NCI-H1105 (cell line): ENCODE measurements around the gene IFNGR2.
"Not testable (repeated sequence)": the region's sequence is repeated elsewhere in the genome, so short reads cannot be mapped to it uniquely, and the experiment has no call there.

Experiments used
- DNase-seq: peaks from one replicate; lab custom pipeline; 2025; lab: John Stamatoyannopoulos, UW

Gene IFNGR2

DNA sequence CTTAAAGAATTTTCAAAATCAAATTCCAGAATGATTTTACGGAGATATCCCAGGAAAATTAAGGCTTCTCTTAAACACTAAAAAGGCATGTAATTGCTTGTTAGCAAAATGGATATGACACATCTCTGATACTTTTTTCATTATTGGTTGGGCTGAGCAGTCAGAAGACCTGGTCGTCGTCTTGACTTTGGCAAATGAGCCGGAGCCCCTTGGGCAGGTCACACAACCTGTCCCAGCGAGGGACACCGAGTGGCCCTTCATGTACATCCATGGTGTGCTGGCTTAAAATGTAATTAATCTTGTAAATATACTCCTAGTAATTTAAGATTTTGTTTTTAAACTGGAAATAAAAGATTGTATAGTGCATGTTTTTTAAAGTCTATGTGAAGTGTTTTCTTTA lies 33.9 kb downstream of the IFNGR2 start:
- DNase-seq: no peak

DNA sequence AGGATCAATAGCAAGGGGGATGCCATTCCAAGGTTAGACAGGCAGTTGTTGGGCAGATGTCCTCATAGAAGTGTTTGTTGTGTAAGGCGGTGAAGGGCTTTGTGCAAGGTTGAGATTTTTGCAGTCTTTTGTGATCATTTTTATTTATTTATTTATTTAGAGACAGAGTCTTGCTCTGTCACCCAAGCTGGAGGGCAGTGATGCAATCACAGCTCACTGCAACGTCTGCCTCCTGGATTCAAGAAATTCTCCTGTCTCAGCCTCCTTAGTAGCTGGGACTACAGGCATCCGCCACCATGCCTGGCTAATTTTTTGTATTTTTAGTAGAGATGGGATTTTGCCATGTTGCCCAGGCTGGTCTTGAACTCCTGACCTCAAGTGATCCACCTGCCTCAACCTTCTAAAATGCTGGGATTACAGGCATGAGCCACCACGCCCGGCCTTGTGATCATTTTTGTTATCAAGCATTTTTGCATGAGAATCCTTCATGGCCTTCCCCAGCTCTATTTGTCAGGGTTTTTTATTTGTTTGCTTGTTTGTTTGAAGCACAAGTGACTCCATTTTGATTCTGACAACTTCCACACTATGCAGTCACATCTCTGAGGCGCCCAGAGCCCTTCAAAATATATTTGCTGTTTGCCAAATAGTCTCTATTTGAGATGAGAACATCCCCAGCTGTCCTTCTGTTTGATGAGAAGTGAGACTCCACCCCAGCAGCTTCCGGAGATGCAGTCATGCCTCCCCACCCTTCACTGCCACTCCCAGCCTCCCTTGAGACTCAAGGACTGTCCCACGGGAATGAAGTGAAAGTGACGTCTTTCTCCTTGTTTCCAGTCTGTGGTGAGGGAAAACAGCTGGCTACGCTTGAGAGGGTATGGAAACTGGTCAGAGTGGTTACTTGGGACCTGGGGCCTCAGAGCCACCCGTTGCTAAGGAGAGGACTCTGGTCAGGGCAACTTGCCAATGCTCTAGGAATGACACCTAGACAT lies 38.6 kb downstream of the IFNGR2 start:
- DNase-seq: peak; percentile 39

DNA sequence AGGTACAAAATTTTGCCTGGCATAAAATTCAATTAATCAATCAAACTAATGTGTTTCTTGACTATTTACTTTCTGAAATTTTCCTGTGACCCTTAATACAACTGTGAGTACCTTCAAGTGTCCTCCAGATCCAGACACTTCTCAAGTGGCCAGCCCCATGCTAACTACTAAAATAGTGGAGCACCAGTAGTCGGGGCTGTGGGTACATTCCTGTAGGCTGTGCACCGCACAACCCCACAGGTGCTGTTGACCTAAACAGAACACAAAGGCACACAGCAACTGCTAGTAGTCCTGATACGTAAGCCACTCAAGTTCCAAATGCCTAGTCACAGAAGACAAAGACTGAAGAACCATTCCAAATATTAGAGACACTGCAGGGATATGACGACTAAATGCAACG lies 40.0 kb downstream of the IFNGR2 start:
- DNase-seq: no peak

DNA sequence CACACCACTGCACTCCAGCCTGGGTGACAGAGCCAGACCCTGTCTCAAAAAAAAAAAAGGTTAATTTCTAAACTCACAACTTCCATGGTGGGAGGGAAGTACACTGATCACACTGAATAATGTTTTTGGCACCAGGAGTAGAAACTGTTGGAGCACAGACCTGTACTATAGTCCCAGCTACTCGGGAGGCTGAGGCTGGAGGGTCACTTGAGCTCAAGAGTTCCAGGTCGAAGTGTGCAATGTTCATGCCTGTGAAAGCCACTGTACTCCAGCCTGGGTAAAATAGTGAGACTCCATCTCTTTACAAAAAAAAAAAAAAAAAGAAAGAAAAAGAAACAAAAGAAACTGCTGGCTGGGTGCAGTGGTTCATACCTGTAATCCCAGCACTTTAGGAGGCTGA lies 41.3 kb downstream of the IFNGR2 start:
- no peak for DNase-seq

DNA sequence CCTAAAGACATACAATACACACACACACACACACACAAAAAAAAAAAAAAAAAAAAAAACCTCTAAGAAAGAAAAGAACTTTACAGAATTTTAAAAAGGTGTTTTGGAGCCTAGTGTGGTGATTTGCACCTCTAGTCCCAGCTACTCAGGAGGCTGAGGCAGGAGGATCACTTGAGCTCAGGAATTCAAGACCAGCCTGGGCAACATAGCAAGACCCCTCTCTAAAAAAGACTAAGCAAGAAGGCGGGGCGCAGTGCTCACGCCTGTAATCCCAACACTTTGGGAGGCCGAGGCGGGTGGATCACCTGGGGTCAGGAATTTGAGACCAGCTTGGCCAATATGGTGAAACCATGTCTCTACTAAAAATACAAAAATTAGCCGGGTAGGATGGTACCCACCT lies 43.4 kb downstream of the IFNGR2 start:
- DNase-seq: not testable (repeated sequence)

DNA sequence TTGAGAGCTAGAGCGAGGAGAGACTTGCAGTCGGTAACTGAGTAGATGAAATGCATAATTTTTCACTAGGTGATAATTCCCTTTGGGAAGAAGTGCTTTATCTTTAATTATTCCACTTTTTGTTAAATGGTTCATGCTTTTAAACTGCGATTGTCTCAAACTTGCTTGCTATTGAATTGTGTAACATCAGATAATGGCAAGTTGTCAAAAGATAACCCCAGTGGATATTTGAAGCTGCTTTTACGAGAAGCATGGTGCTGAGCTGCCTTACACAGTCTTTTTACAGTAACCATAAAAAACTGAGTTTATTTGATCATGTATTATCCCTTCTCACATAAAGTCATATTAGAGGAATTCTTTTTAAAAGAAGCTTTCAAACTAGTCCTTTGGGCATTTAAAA lies 46.4 kb downstream of the IFNGR2 start:
- no peak for DNase-seq

DNA sequence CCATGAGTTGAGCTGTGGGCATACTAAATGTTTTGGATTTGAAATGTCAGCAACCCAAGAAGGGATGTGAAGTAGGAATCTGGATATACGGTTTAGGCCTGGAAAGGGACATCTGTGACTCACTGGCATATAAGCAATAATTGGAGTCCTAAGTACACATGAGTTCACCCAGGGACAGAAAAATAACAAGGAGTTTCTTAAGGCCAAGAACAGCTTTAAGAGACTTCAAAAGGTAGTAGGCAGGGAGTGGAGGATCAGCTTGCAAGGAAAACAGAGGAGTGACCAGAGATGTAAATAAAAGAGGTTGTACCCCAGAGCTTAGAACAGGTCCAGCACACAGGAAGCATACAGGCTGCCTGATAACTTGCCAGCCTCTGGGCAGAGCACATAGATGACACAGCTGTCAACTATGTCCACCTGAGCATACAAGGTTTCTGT lies 48.4 kb downstream of the IFNGR2 start:
- no peak for DNase-seq

DNA sequence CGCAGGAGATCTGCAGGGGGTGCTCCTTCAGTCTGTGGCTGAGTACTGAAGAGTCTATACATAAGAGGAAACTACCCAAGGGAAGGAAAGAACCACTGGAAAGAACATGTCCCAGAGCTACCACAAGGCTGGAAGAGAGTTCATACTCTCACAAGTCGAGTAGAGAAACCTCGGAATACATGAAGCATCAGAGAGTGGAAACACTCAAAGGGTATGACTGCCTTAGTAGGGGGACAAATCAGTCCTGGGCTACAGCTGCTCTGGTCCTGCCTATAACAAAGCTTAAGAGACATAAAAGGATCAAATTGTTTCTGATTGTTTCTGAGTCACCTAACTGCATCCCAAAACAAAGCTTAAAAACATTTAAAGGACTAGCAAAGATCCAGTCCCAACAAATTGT lies 49.1 kb downstream of the IFNGR2 start:
- no peak for DNase-seq

DNA sequence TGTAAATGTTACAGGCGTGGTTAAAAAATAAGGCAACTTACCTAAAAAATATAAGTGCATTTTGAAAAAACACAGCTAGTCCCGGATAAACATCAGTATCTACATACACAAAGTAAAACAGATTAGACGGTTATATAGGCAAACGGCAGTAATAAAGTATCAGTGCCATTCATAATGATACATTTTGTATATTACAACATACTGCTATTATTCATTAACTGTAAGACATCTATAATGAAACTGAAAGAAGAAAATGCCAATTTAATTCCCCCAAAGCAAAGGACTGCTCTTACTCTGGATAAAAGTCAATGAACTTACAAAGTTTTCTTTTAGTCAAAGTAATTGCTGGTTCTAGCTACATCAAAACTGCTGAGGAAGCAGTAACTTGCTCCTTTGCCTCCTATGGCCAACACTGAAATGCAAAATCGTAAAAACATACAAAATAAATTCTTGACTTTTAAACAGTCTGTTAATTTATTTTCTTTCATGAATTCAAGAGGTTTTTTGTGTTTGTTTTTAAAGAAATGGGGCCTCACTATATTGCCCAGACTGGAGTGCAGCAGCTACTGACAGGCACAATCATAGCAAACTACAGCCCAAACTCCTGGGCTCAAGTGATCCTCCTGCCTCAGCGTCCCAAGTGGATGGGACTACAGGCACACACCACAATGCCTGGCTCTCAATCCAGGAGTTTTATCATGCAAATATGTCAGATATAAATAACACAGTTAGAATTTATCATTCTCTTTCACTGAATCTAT lies 52.7 kb downstream of the IFNGR2 start:
- no peak for DNase-seq

DNA sequence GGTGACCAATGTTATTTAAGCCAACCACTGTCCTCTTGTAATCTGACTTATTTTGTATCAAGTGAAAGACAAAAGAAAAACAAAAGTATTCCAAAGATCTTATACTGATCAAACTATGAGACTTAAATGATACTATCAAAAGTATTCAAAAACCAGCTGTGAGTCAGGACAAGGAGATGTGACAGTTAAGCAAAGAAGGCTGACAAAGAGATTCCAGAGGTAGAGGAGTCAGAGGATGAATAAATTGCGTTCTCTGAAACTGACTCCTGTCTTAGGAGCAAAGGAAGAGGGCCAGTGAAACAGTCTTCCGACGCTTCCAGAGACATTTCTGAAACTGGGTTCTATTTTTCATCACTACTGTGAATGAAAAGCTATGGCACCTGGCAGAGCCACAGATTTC lies 55.6 kb downstream of the IFNGR2 start:
- DNase-seq: no peak

DNA sequence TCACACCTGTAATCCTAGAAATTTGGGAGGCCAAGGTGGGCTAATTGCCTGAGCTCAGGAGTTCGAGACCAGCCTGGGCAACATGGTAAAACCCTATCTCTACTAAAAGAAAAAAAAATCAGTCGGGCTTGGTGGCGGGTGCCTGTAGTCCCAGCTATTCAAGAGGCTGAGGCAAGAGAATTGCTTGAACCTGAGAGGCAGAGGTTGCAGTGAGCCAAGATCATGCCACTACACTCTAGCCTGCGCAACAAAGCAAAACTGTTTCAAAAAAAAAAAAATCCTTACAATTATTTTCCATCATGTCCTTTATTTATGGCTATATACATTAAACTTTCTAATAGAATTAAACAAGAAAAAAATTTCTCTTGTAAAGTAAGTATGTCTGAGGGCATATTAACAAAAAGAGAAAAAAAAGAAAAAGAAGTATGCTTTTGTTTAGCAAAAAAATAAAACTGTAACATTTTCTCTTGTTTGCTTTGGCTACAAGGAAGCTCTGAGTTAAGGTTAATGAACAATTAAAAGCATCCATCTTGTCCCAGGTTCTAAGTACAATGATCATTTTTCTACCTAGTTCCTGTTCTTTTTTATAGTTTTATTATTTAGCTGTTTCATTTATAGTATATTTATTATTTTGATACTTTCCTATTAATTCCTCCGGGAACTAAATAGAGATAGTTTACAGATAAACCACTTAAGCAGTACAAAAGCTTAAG lies 58.5 kb downstream of the IFNGR2 start:
- no peak for DNase-seq

DNA sequence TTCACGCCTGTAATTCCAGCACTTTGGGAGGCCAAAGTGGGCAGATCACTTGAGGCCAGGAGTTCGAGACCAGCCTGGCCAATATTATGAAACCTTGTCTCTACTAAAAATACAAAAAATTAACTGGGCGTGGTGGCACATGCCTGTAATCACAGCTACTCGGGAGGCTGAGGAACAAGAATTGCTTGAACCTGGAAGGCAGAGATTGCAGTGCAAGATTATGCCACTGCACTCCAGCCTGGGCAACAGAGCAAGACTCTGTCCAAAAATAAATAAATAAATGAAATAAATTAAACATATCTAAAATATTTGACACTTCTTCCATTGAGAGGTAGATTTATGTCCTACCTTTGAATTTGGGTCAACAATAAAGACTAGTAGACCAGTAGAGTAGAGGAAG lies 66.0 kb downstream of the IFNGR2 start:
- DNase-seq: not testable (repeated sequence)

DNA sequence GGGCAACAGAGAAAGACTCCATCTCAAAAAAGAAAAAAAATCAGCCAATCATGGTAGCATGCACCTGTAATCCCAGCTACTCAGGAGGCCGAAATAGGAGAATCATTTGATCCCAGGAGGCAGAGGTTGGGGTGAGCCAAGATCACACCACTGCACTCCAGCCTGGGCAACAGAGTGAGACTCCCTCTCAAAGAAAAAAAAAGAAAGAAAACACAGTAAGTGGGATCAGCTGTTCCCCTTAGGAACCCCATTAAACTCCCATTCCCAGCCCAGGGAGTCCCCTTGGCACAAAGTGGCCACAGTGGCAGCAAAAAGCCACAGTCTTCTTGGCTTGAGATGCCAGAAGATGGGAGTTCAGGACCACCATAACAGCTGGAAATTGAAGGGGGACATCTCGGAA lies 67.5 kb downstream of the IFNGR2 start:
- DNase-seq: no peak

DNA sequence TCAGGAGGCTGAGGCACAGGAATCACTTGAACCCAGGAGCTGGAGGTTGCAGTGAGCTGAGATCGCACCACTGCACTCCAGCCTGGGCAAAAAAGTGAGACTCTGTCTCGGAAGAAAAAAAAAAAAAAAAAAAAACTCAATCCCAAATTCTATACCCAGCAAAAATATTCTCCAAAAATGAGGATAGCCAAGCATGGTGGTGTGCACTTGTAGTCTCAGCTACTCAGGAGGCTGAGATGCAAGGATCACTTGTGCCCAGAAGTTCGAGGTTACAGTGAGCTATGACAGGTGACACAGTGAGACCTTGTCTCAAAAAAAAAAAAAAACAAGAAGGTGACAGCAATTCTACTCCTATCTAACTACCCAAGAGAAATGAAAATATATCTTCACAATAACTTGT lies 70.1 kb downstream of the IFNGR2 start:
- DNase-seq: no peak

DNA sequence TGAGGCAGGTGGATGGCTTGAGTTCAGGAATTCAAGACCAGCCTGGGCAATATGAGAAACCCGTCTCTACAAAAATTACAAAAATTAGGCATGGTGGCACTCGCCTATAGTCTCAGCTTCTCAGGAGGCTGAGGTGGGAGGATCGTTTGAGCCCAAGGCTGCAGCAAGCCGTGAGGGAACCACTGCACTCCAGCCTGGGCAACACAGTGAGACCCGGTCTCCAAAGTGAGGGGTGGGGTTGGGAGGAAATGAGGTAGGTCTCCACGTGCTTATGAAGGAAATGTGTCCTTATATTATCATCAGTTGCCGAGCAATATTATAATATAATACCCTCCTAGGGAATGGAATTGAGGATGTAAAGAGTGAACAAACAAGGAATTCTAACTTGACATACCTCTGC lies 73.9 kb downstream of the IFNGR2 start:
- DNase-seq: no peak

DNA sequence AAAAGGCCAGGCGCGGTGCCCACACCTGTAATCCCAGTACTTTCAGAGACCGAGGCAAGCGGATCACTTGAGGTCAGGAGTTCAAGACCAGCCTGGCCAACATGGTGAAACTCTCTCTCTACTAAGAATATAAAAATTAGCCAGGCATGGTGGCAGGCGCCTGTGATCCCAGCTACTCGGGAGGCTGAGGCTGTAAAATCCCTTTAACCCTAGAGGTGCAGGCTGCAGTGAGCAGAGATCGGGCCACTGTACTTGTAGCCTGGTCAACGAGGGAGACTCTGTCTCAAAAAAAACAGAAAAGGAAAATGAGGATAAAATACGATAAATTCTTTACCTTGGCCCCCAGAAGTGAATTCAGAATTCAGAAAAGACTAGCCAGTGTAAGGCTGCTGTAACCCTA lies 75.0 kb downstream of the IFNGR2 start:
- no peak for DNase-seq

DNA sequence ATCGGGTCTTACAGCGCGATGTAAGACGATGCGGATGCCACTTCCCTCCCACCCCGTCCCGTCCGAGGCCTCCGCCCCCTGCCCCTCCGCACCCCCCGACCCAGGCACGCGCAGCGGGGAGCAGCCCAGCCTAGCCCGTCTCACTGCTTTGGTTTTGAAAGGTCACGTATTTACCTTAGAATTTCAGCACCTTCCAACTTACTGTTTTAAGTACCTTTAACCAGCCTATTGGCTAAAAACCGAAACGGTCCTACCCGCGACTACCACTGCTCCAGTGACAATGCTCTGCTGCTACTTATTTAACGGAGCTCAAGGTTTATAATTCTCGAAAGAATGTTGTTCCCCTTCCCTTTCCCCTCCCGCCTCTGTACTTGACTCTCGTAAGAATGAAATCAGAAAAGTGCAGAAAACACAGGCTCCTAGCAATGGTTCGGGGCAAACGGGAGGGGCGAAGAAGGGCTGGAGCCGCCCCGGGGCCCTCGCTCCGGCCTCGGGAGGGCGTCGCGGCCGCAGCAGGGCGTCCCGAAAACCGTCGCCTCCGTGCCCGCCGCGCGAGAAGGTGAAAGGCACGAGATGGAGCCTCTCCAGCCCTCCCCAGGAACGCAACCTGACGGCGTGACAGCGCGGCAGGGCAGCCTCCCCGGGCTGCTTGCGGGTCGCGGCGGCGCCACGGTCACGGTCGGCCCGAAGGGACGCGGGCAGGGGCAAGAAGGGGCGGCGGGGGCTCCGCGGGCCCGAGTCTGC lies 75.9 kb downstream of the IFNGR2 start:
- no peak for DNase-seq

DNA sequence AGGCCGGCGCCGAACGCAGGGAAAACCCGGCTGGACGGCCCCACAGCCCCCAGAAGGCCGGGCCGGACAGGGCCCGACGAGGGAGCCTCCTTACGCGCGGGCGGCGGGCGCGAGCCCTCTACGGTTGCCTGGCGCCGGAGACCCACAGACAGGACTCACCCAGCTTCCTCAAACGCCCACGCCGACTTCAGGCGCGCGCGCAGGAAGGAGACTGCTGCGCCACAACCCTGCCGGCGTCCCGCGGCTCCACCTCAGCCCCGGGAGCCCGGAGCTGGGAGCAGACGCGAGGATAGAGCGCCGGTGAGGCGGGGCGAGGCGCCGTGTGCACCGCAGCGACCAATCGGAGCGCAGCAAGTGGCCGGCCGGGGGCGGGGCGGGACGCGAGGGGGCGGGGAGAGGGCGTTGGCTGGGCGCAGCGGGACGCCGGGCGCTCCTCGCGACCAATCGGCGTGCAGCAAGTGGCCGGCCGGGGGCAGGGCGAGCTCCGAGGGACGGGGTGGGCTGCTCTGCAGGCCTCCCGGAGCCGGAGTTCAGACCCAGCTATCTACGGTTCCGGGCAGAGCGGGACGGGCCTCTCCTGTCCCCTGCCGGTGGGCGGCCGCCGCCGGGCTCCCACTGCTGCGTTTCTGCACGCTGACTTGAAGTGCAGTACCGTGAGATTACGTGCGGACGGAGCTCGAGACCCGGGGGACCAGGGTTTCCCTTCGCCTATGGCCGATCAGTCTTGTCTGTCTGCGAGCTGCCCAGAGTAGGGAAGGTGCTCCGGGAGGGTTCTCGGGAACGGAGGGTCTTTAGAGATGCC lies 76.7 kb downstream of the IFNGR2 start, which contains the start of gene TMEM50B:
TMEM50B (minus strand) TSS at position 296 of the 802 bp plus-strand sequence. CDS start 11,089 bp downstream, outside the sequence.
- peak; percentile 92 for DNase-seq

DNA sequence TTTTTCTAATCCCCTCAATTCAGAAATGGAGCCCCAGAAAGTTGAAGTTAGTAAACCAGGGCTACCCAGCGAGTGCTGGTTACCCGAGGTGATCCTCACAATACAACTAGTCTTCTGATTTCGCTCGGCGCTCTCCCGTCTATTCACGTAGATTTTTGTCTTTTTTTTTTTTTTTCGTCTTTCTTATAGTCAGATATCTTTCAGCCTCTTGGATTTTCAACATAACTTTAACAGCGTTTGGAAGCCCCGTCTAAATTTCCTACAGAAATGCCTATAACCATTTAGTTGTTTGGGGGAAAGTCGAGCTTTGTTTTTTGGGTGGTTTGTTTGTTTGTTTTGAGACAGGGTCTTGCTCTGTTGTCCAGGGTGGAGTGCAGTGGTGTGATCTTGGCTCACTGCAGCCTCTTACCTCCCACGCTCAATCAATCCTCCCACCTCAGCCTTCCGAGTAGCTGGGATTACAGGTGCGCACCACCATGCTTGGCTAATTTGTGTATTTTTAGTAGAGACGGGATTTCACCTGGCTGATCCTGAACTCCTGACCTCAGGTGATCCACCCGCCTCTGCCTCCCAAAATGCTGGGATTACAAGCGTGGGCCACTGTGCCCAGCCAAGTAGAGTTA lies 77.4 kb downstream of the IFNGR2 start:
- no peak for DNase-seq

DNA sequence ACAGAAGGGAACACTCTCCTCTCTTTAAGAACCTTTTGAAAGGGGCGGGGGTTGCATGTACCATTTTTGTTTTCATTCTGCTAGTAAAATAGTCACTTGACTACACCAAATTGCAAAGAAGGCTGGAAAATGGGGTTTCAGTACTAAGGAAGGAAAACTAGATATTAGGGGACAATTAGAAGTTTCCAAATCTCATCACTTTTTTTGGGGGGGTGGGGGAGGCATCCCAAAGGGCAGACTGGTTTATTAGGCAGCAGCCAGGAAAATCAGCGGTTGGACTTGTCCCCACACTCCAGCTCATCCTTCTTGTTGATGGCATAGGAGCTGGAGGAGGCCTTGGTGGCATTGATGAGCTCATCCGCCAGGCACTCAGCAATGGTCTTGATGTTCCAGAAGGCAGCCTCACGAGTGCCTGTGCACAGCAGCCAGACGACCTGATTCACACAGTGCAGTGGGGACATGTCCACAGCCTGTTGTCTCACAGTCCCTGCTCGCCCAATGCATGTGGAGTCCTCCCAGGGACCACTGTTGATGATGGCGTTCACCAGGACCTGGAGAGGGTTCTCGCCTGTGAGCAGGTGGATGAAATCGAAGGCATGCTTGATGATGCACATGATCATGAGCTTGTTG lies 78.2 kb downstream of the IFNGR2 start:
- no peak for DNase-seq
